ENCODE measurements around the gene CYS1. TPM values are rescaled to one million over a fixed set of nuclear protein-coding genes. Genes with fewer than 3 reads are reported as not detected.
"Not testable (repeated sequence)": the region's sequence is repeated elsewhere in the genome, so short reads cannot be mapped to it uniquely, and the experiment has no call there.

CYS1 gene
- total and polyA plus RNA-seq, 5 experiments from 2014 or later: not detected

- no peak overlapping the region for H3K4me3 Mint-ChIP-seq
- peaks cover 0 to 15% (median 4%) of the 10 kb centered on the region in 9 donors for H3K9me3 Mint-ChIP-seq
- POLR2A ChIA-PET: interaction anchor here (1.0 kb wide), 1 partner anchor 26 kb away, joined by 3 read pairs; no protein-coding TSS in a partner anchor
- no peaks in the 10 kb centered on the region for H3K4me1 Mint-ChIP-seq
- ATAC-seq: no peak
- no peak overlapping the region for H3K27ac Mint-ChIP-seq
- H3K27me3 Mint-ChIP-seq: peaks cover 0 to 2% (median 0%) of the 10 kb centered on the region in 5 donors
- peaks cover 0 to 10% (median 0%) of the 10 kb centered on the region in 3 donors for H3K36me3 Mint-ChIP-seq
- no peak for DNase-seq
These were observed 61.0 kb downstream of the CYS1 start for GRCh38 chr2:10019174-10019573.

GRCh38 chr2:10017313-10017941 is 62.8 kb downstream of the CYS1 start:
- H3K36me3 Mint-ChIP-seq: peaks cover 0 to 10% (median 0%) of the 10 kb centered on the region in 3 donors
- peaks cover 0 to 15% (median 4%) of the 10 kb centered on the region in 9 donors for H3K9me3 Mint-ChIP-seq
- DNase-seq (no peak), ATAC-seq (no peak)
- POLR2A ChIA-PET: no interaction called here
- H3K4me1 Mint-ChIP-seq: no peaks in the 10 kb centered on the region
- no peak overlapping the region for H3K4me3 Mint-ChIP-seq
- H3K27me3 Mint-ChIP-seq: peaks cover 0 to 2% (median 0%) of the 10 kb centered on the region in 5 donors
- no peak overlapping the region for H3K27ac Mint-ChIP-seq

- no peaks in the 10 kb centered on the region for H3K4me1 Mint-ChIP-seq
- peaks cover 0 to 10% (median 0%) of the 10 kb centered on the region in 3 donors for H3K36me3 Mint-ChIP-seq
- peaks cover 0 to 2% (median 0%) of the 10 kb centered on the region in 5 donors for H3K27me3 Mint-ChIP-seq
- POLR2A ChIA-PET: no interaction called here
- no peak for ATAC-seq
- peaks cover 0 to 15% (median 4%) of the 10 kb centered on the region in 9 donors for H3K9me3 Mint-ChIP-seq
- H3K27ac Mint-ChIP-seq: peak overlapping the region in 1 of 10 donors; percentile 44
- no peak overlapping the region for H3K4me3 Mint-ChIP-seq
- DNase-seq: no peak
These were observed 63.4 kb downstream of the CYS1 start for GRCh38 chr2:10016802-10017258.

GRCh38 chr2:10016001-10016801 is 64.0 kb downstream of the CYS1 start:
- POLR2A ChIA-PET: no interaction called here
- H3K27ac Mint-ChIP-seq: no peak overlapping the region
- peaks cover 0 to 10% (median 0%) of the 10 kb centered on the region in 3 donors for H3K36me3 Mint-ChIP-seq
- DNase-seq (no peak), ATAC-seq (no peak)
- H3K4me1 Mint-ChIP-seq: no peaks in the 10 kb centered on the region
- peaks cover 0 to 15% (median 4%) of the 10 kb centered on the region in 9 donors for H3K9me3 Mint-ChIP-seq
- peaks cover 0 to 2% (median 0%) of the 10 kb centered on the region in 5 donors for H3K27me3 Mint-ChIP-seq
- H3K4me3 Mint-ChIP-seq: no peak overlapping the region

GRCh38 chr2:10015376-10015989 is 64.7 kb downstream of the CYS1 start:
- ATAC-seq, DNase-seq, H3K4me3 Mint-ChIP-seq, H3K27ac Mint-ChIP-seq, POLR2A ChIA-PET, H3K4me1 Mint-ChIP-seq, H3K36me3 Mint-ChIP-seq, H3K27me3 Mint-ChIP-seq: not testable (repeated sequence)
- H3K9me3 Mint-ChIP-seq: peaks cover 0 to 15% (median 4%) of the 10 kb centered on the region in 9 donors

- Mint-ChIP-seq H3K27me3 (no peaks in the 10 kb centered on the region), H3K27ac (no peak overlapping the region), H3K4me3 (no peak overlapping the region), H3K36me3 (peaks cover 0 to 10% (median 0%) of the 10 kb centered on the region in 3 donors), H3K4me1 (no peaks in the 10 kb centered on the region), H3K9me3 (peaks cover 0 to 15% (median 4%) of the 10 kb centered on the region in 9 donors)
- DNase-seq (no peak), ATAC-seq (no peak)
- POLR2A ChIA-PET: no interaction called here
These were observed 65.6 kb downstream of the CYS1 start for GRCh38 chr2:10014418-10015190.

GRCh38 chr2:10013651-10014417 is 66.4 kb downstream of the CYS1 start:
- H3K27me3 Mint-ChIP-seq, ATAC-seq, H3K4me3 Mint-ChIP-seq, H3K4me1 Mint-ChIP-seq, H3K36me3 Mint-ChIP-seq, H3K27ac Mint-ChIP-seq, POLR2A ChIA-PET, DNase-seq: not testable (repeated sequence)
- H3K9me3 Mint-ChIP-seq: peaks cover 0 to 15% (median 4%) of the 10 kb centered on the region in 9 donors

GRCh38 chr2:10012963-10013461 is 67.2 kb downstream of the CYS1 start:
- no peak overlapping the region for H3K4me3 Mint-ChIP-seq
- H3K9me3 Mint-ChIP-seq: peaks cover 0 to 15% (median 4%) of the 10 kb centered on the region in 9 donors
- H3K27me3 Mint-ChIP-seq: peaks cover under 1 to 9% (median 5%) of the 10 kb centered on the region in 5 donors
- H3K27ac Mint-ChIP-seq: no peak overlapping the region
- no peak for DNase-seq
- H3K36me3 Mint-ChIP-seq: peaks cover 0 to 10% (median 0%) of the 10 kb centered on the region in 3 donors
- ATAC-seq: no peak
- no peaks in the 10 kb centered on the region for H3K4me1 Mint-ChIP-seq
- POLR2A ChIA-PET: no interaction called here

- not testable (repeated sequence) for ATAC-seq
These were observed 67.7 kb downstream of the CYS1 start for GRCh38 chr2:10012366-10012962.

GRCh38 chr2:10011606-10012325 is 68.4 kb downstream of the CYS1 start:
- DNase-seq, ATAC-seq, H3K36me3 Mint-ChIP-seq, H3K27ac Mint-ChIP-seq, H3K9me3 Mint-ChIP-seq, POLR2A ChIA-PET, H3K4me1 Mint-ChIP-seq, H3K4me3 Mint-ChIP-seq: not testable (repeated sequence)
- peaks cover 2 to 21% (median 9%) of the 10 kb centered on the region in 5 donors for H3K27me3 Mint-ChIP-seq

More at GRCh38 chr2:10012366-10012962, 67.7 kb downstream of the CYS1 start:
- H3K4me1 Mint-ChIP-seq, POLR2A ChIA-PET, H3K36me3 Mint-ChIP-seq, H3K4me3 Mint-ChIP-seq, H3K27ac Mint-ChIP-seq, DNase-seq: not testable (repeated sequence)
- peaks cover 0 to 11% (median 2%) of the 10 kb centered on the region in 9 donors for H3K9me3 Mint-ChIP-seq
- H3K27me3 Mint-ChIP-seq: peaks cover 2 to 14% (median 7%) of the 10 kb centered on the region in 5 donors
